ENCODE measurements around the gene PANX3.

GRCh38 chr11:124577716-124578427 is 33.4 kb upstream of the PANX3 start:
- TF ChIP-seq POLR2A (IDR thresholded peaks at IDR 0.05) (no peak), CTCF (IDR thresholded peaks at IDR 0.05) (no peak), POLR2AphosphoS5 (IDR thresholded peaks at IDR 0.05) (no peak)

Measured in gastroesophageal sphincter (tissue), 3 donors.